GM10266 (cell line): ENCODE results near the gene NID2.
A peak's percentile ranks its signal among the peaks of the same experiment; 100 is the strongest.

Experiments
- DNase-seq: peaks from one replicate; pipeline ENCODE4 v3.0.0; 2012; ENCODE audit errors: extremely low spot score
- CTCF ChIP-seq: IDR thresholded peaks from 2 replicates; pipeline ENCODE4 v1.5.1; 2012; ENCODE audit warnings: mild to moderate bottlenecking, low read depth; ENCODE audit not compliant: control insufficient read depth, insufficient read depth; ENCODE audit errors: missing control alignments

Gene NID2

GRCh38 chr14:52003324-52003723, 65.5 kb downstream of the NID2 start:
- TF ChIP-seq CTCF: no peak
- DNase-seq: no peak

GRCh38 chr14:52002542-52002941, 66.3 kb downstream of the NID2 start:
- DNase-seq: no peak
- no peak for TF ChIP-seq CTCF

GRCh38 chr14:52000696-52001095, 68.2 kb downstream of the NID2 start:
- TF ChIP-seq CTCF: no peak
- DNase-seq: no peak

- no peak for DNase-seq
- no peak for TF ChIP-seq CTCF
These were observed 68.8 kb downstream of the NID2 start for GRCh38 chr14:52000019-52000582.

- no peak for TF ChIP-seq CTCF
- no peak for DNase-seq
These were observed 69.8 kb downstream of the NID2 start for GRCh38 chr14:51999084-51999483.

- no peak for TF ChIP-seq CTCF
- DNase-seq: no peak
These were observed 70.5 kb downstream of the NID2 start for GRCh38 chr14:51998348-51998747.

GRCh38 chr14:51996148-51996746, 72.6 kb downstream of the NID2 start:
- DNase-seq: no peak
- peak; percentile 61 for TF ChIP-seq CTCF
